GM12878 (cell line): Measurements from ENCODE around the gene GUCY1A2. TPM values are rescaled to one million over a fixed set of nuclear protein-coding genes. Genes with fewer than 3 reads are reported as not detected.

Experiments used
- ATAC-seq: fragments of 200-7000 bp; cut with Tn5 transposase; 3 replicates; pipeline ENCODE4 v1.9.1; 2020; ENCODE audit warnings: mild to moderate bottlenecking, moderate library complexity
- BruUV-seq: library from RNA; stranded (reverse); fragments of 400-500 nt; replicated peaks from 2 replicates; lab custom pipeline; 2021; lab: Mats Ljungman, UMichigan
- CTCF ChIA-PET: fragments of 300-600 bp; sonication (Branson Sonifier 250); formaldehyde crosslinking; extraction: SDS; loops from one replicate; lab custom pipeline; 2021; ENCODE audit warnings: inconsistent platforms; lab: Yijun Ruan, JAX
- POLR2A ChIA-PET: fragments of 350-600 bp; formaldehyde crosslinking; extraction: SDS; loops from one replicate; lab custom pipeline; 2021; ENCODE audit warnings: inconsistent platforms; lab: Charles Lee
- RAD21 ChIA-PET: fragments of 300-600 bp; sonication (Branson Sonifier 250); formaldehyde crosslinking; loops from one replicate; lab custom pipeline; 2023; ENCODE audit warnings: antibody characterized with exemption; ENCODE audit not compliant: unreplicated experiment; lab: Charles Lee
- SMC1A ChIA-PET: fragments of 300-600 bp; sonication (Branson Sonifier 250); formaldehyde crosslinking; loops from one replicate; lab custom pipeline; 2023; ENCODE audit not compliant: unreplicated experiment, uncharacterized antibody; lab: Charles Lee
- DNase-seq: peaks from one replicate; pipeline ENCODE4 v3.0.0-alpha.2; 2011; ENCODE audit warnings: low read depth, low spot score
- FAIRE-seq: peaks from 3 replicates; lab custom pipeline; 2011; peaks lifted over from hg19 to GRCh38; lab: Jason Lieb, UNC
- H2AFZ ChIP-seq: 2 replicates; pipeline ENCODE4 v1.6.0; 2011; ENCODE audit warnings: low read depth, low read length, control low read depth; ENCODE audit not compliant: control insufficient read depth
- H3K27ac ChIP-seq: 2 replicates; pipeline ENCODE4 v1.5.1; 2011; ENCODE audit warnings: control low read depth; ENCODE audit not compliant: control insufficient read depth, insufficient read depth
- H3K27me3 ChIP-seq, 2 experiments: replicated peaks in 1 of 2; 2 replicates each; pipeline versions ENCODE4 v1.6.0 to v1.6.1; 2011; ENCODE audit warnings: low read length in 1 of 2; ENCODE audit not compliant: control insufficient read depth in 2 of 2, insufficient read depth in 2 of 2
- H3K36me3 ChIP-seq, 2 experiments: 2 replicates each; pipeline ENCODE4 v1.5.1; 2011; ENCODE audit warnings: low read length in 1 of 2; ENCODE audit not compliant: control insufficient read depth in 2 of 2, insufficient read depth in 2 of 2
- H3K4me1 ChIP-seq: 2 replicates; pipeline ENCODE4 v1.6.1; 2011; ENCODE audit warnings: mild to moderate bottlenecking, low read length, moderate library complexity, mixed read lengths; ENCODE audit not compliant: control insufficient read depth, insufficient read depth
- H3K4me2 ChIP-seq: 2 replicates; pipeline ENCODE4 v1.6.0; 2011; ENCODE audit warnings: control low read depth; ENCODE audit not compliant: control insufficient read depth, insufficient read depth
- H3K4me3 ChIP-seq: fragments of 200-600 bp; sonication (generic); 2 replicates; pipeline ENCODE4 v1.5.1; 2016
- H3K79me2 ChIP-seq: 2 replicates; pipeline ENCODE4 v1.6.0; 2011; ENCODE audit warnings: low read length; ENCODE audit not compliant: control insufficient read depth, insufficient read depth
- H3K9ac ChIP-seq: 2 replicates; pipeline ENCODE4 v1.8.0; 2011; ENCODE audit warnings: low read length, control low read depth, mixed read lengths; ENCODE audit not compliant: control insufficient read depth, insufficient read depth
- H3K9me3 ChIP-seq: replicated peaks from 3 replicates; pipeline ENCODE4 v1.5.1; 2011; ENCODE audit warnings: mild to moderate bottlenecking, low read length; ENCODE audit not compliant: control insufficient read depth, insufficient read depth
- H4K20me1 ChIP-seq: 2 replicates; pipeline ENCODE4 v1.6.0; 2011; ENCODE audit not compliant: control insufficient read depth, insufficient read depth
- IKZF2 ChIP-seq, 2 experiments: fragments of 450-650 bp; IDR thresholded peaks; 2 replicates each; pipeline ENCODE4 v1.6.1; 2017; ENCODE audit warnings: mild to moderate bottlenecking in 2 of 2, moderate library complexity in 2 of 2
- IRF5 ChIP-seq: fragments of 450-650 bp; IDR thresholded peaks from 2 replicates; pipeline ENCODE4 v1.6.1; 2017; ENCODE audit warnings: borderline replicate concordance
- POU2F2 ChIP-seq: IDR thresholded peaks from 3 replicates; pipeline ENCODE4 v1.6.1; 2011; ENCODE audit warnings: low read depth, mild to moderate bottlenecking, low read length, borderline replicate concordance
- RB1 ChIP-seq: fragments of 450-650 bp; formaldehyde crosslinking; IDR thresholded peaks from 2 replicates; pipeline ENCODE4 v1.6.1; 2017; ENCODE audit warnings: mild to moderate bottlenecking, borderline replicate concordance
- RELA ChIP-seq: fragments of 450-650 bp; IDR thresholded peaks from 2 replicates; pipeline ENCODE4 v1.8.0; 2014; ENCODE audit warnings: borderline replicate concordance; ENCODE audit not compliant: partially characterized antibody
- RUNX3 ChIP-seq: IDR thresholded peaks from 2 replicates; pipeline ENCODE4 v1.6.1; 2012; ENCODE audit warnings: low read length, inconsistent platforms
- TCF12 ChIP-seq: IDR thresholded peaks from 2 replicates; pipeline ENCODE4 v1.6.1; 2011; ENCODE audit warnings: low read depth, mild to moderate bottlenecking, low read length
- whole genome bisulfite sequencing: methylation state at CpG from one replicate; pipeline ENCODE4 v1.1.6; 2016; ENCODE audit warnings: low lambda C conversion rate; ENCODE audit not compliant: insufficient replicate concordance, insufficient coverage; ENCODE audit errors: missing lambda C conversion rate; 5-methylcytosine and 5-hydroxymethylcytosine counted together
- in situ Hi-C: fragments of 300-500 bp; cut with MboI; formaldehyde crosslinking; loops from 9 replicates; pipeline ENCODE4 v1.14.3; 2018; ENCODE audit warnings: mixed read lengths
- intact Hi-C: fragments of 100-400 bp; cut with micrococcal nuclease; formaldehyde crosslinking; loops from one replicate; pipeline ENCODE4 v1.14.2; 2022; ENCODE audit not compliant: unreplicated experiment
- polyA plus RNA-seq, 11 experiments: library from polyadenylated mRNA; depleted of rRNA in 4 of 11; unstranded in 6 of 11; stranded (reverse) in 5 of 11; fragments of >200 nt; fragmentation: Nextera tagmentation in 4 of 11; fragmentation: Illumina TruSeq in 1 of 11; extraction: Ambion mirVana in 4 of 11; extraction: Trizol in 1 of 11; gene quantifications; 1 replicate in 1 of 11; 2 replicates in 10 of 11; pipeline versions ENCODE4 v1.2.1 to v1.2.3, GENCODE V29; 2011 to 2016; ENCODE audit warnings: inconsistent platforms in 2 of 11, missing spikeins in 2 of 11, low read depth in 1 of 11
- total RNA-seq, 4 experiments: library from RNA; depleted of rRNA in 3 of 4; stranded (reverse); fragments of >200 nt in 3 of 4; fragmentation: Illumina TruSeq in 1 of 4; extraction: Trizol in 1 of 4; gene quantifications; 2 replicates each; pipeline versions ENCODE4 v1.2.1 to v1.2.3, GENCODE V29; 2013 to 2021
- TF ChIP-seq, protein P1 (sequence below): fragments of 450-650 bp; IDR thresholded peaks from 2 replicates; pipeline ENCODE4 v1.6.1; 2016; ENCODE audit warnings: mild to moderate bottlenecking
- TF ChIP-seq, protein P2 (sequence below): fragments of 450-650 bp; IDR thresholded peaks from 2 replicates; pipeline ENCODE4 v1.6.1; 2017; ENCODE audit warnings: low read depth, mild to moderate bottlenecking, moderate library complexity

The GUCY1A2 gene
- total and polyA plus RNA-seq, 10 of the 15 experiments (the other 5 are each of a cell fraction or from before 2014, with no cell fraction given), result under 0.01 to 0.03 (median under 0.01) TPM; not detected in 4

DNA sequence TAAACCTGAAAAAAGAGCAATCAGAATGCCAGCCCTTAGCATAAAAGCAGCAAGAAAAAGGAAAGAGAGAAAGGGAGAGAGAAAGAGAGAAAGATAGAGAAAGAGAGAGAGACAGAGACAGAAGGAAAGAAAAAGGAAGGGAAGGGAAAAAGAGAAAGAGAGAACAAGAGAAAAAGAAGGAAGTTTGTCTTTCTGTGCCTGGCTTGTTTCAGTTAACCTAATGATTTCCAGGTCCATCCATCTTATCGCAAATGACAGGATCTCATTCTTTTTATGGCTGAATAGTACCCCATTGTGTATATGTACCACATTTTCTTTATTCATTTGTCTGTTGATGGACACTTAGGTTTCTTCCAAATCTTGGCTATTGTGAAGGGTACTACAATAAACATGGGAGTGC, 230.8 kb downstream of the GUCY1A2 start:
- no peak overlapping the region for H3K27ac ChIP-seq
- no peaks in the 10 kb centered on the region for H3K9me3 ChIP-seq
- no peaks in the 10 kb centered on the region for H3K36me3 ChIP-seq
- DNase-seq, result no peak
- no peak overlapping the region for H3K4me3 ChIP-seq
- POLR2A ChIA-PET, result no interaction called here
- H3K4me1 ChIP-seq, result no peaks in the 10 kb centered on the region
- intact Hi-C loops, result no loop called here
- no peak overlapping the region for H2AFZ ChIP-seq
- no TSS peak for BruUV-seq
- RAD21 ChIA-PET, result no interaction called here
- WGBS, result 86% methylated on average over 1 of the region's 1 CpG
- no peak overlapping the region for H3K4me2 ChIP-seq
- TF ChIP-seq, protein P1, sequence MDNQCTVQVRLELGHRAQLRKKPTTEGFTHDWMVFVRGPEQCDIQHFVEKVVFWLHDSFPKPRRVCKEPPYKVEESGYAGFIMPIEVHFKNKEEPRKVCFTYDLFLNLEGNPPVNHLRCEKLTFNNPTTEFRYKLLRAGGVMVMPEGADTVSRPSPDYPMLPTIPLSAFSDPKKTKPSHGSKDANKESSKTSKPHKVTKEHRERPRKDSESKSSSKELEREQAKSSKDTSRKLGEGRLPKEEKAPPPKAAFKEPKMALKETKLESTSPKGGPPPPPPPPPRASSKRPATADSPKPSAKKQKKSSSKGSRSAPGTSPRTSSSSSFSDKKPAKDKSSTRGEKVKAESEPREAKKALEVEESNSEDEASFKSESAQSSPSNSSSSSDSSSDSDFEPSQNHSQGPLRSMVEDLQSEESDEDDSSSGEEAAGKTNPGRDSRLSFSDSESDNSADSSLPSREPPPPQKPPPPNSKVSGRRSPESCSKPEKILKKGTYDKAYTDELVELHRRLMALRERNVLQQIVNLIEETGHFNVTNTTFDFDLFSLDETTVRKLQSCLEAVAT, result no peak
- TF ChIP-seq, protein P2, sequence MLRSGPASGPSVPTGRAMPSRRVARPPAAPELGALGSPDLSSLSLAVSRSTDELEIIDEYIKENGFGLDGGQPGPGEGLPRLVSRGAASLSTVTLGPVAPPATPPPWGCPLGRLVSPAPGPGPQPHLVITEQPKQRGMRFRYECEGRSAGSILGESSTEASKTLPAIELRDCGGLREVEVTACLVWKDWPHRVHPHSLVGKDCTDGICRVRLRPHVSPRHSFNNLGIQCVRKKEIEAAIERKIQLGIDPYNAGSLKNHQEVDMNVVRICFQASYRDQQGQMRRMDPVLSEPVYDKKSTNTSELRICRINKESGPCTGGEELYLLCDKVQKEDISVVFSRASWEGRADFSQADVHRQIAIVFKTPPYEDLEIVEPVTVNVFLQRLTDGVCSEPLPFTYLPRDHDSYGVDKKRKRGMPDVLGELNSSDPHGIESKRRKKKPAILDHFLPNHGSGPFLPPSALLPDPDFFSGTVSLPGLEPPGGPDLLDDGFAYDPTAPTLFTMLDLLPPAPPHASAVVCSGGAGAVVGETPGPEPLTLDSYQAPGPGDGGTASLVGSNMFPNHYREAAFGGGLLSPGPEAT, result no peak
- TF ChIP-seq RUNX3 (no peak), RELA (no peak), IKZF2 (IDR thresholded peaks at IDR 0.05) (no peak), POU2F2 (no peak), TCF12 (no peak), RB1 (no peak), IRF5 (no peak)
- TF ChIP-seq, all 136 proteins: peak for 0
- FAIRE-seq (no peak), ATAC-seq (no peak)
- CTCF ChIA-PET, result no interaction called here
- H3K79me2 ChIP-seq, result no peaks in the 10 kb centered on the region
- no peaks in the 10 kb centered on the region for H4K20me1 ChIP-seq
- SMC1A ChIA-PET, result no interaction called here
- no peak overlapping the region for H3K9ac ChIP-seq
- no peaks in the 10 kb centered on the region for H3K27me3 ChIP-seq
- in situ Hi-C loops, result no loop called here
